GM12872 (cell line): Measurements from ENCODE around the gene MAML3.

Source experiments
- CTCF ChIP-seq: IDR thresholded peaks from 3 replicates; pipeline ENCODE4 v1.5.1; 2011; ENCODE audit warnings: low read depth, mild to moderate bottlenecking, low read length, moderate library complexity; ENCODE audit not compliant: insufficient read depth

MAML3 gene

DNA sequence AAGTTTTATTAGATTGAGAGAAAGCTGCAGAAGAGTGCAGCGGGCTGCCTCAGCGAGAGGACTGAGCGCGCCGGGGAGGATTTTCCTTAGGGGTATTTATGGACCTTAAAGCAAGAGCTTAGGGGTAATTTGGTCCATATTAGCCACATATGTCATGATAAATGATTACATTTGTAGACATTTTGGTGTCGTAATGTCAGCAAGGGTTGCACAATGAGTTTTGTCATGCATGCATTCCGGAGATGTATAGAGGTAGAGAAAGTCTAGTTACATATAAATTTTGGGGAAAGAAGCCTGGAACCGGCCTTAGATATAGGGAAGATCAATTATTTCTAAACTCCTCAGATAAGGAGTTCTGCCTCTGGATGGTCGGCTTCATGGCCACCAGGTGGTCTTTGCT, 478.3 kb downstream of the MAML3 start:
- TF ChIP-seq CTCF = no peak

GRCh38 chr4:139674875-139675550, 479.0 kb downstream of the MAML3 start:
- TF ChIP-seq CTCF = no peak

GRCh38 chr4:139672732-139673131, 481.3 kb downstream of the MAML3 start:
- TF ChIP-seq CTCF = no peak

DNA sequence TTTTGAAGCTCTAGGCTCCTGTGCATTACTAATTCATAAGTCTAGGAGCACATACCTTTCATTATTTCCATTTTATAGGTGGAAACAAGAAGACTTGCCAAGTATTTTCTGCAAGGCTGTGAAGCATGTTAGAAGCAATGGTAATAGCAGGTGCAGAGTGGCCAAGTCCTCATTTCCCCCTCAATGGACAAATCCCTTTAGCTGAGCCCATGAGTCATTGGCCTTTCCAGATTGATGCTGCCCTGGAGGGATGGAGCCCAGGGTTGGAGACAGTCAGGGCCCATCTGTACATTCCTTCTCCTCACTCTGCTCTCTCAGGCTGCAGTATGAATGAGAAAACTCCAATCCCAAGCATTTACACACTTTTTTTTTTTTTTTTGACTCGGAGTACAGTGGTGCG, 481.8 kb downstream of the MAML3 start:
- TF ChIP-seq CTCF = no peak

- TF ChIP-seq CTCF = no peak
Observed at GRCh38 chr4:139670775-139671174, 483.2 kb downstream of the MAML3 start.

GRCh38 chr4:139669890-139670289, 484.1 kb downstream of the MAML3 start:
- no peak for TF ChIP-seq CTCF

GRCh38 chr4:139669335-139669734, 484.6 kb downstream of the MAML3 start:
- no peak for TF ChIP-seq CTCF
